Measurements from ENCODE around the gene LCP1. TPM values are rescaled to one million over a fixed set of nuclear protein-coding genes. Genes with fewer than 3 reads are reported as not detected.

The LCP1 gene
- total and polyA plus RNA-seq, 2 of the 13 experiments (the other 11 are each of a cell fraction or from before 2014, with no cell fraction given) = 1.6 TPM

DNA sequence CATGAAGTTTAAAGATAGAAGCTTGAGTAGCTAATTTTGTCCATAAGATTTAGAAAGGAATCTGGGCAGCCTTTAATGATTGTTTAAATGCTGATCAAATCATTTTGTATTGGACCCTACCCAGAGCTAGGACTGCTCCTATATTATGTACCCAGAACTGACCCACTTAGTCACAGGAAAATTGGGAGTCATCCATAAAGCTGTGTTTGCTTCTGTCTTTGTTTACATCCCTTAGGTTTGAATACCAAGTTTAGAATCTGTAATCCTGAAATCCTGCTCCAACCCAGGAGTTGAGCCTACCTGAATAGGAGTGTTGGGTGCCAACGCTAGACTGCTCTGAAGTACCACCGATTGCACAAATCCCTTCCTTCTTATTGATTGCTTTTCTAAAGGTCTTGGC is 23.8 kb downstream of the LCP1 start (continued):
- TF ChIP-seq JDP2 (CRISPR knock-in tag; IDR thresholded peaks at IDR 0.05; ENCODE audit: borderline replicate concordance) (no peak), KDM5A (IDR thresholded peaks at IDR 0.05; ENCODE audit: borderline replicate concordance, low read length) (no peak), ZNF234 (CRISPR knock-in tag; conservative IDR thresholded peaks at IDR 0.05) (no peak)

DNA sequence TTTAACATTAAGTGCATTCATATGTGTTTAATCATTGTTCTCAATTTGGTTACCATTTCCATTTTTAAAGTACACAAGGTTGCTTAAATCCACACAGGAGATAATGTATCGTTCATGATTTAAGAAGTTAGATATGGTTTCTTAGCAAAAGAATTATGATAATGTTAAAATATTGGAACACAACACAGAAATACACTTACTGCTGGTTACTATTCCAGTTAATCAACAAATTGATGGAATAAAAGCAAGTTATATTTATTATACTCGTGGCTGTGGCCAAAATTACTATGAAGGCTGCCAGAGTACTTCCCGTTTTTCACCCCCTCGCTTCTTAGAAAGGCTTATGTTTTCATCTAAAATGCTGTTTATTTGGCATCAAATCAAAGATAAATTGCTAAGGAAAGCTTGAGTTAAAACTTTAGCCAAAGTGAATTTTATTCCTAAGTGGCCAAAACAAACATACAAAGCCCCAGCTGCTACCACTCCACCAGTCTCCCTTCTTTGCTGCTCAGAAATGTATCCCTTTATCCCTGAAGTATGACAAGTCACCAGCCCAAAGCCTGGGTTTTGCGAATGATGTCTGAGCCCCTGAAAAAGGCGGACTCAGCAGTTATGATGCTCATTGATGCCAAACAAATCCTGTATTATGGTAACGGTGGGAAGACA is 27.7 kb downstream of the LCP1 start:
- ChIA-PET CTCF (ENCODE audit: low intra/inter-chr PET ratio, low total read pairs) (no interaction called here), POLR2A (interaction anchor here (1.0 kb wide), 1 partner anchor 11 kb away, joined by 4 read pairs; no protein-coding TSS in a partner anchor)
- Histone ChIP-seq H3K9me3 (ENCODE audit: low read length) (no peaks in the 10 kb centered on the region), H3K36me3 (replicated peaks in 1 of 2; ENCODE audit: control insufficient read depth in 1 of 2, insufficient read depth in 2 of 2, low read length in 2 of 2) (no peaks in the 10 kb centered on the region), H3K27me3 (ENCODE audit: control insufficient read depth in 1 of 2, insufficient read depth in 2 of 2, low read length in 2 of 2) (no peaks in the 10 kb centered on the region), H3K4me1 (ENCODE audit: insufficient read depth, low read length) (peaks cover 40% of the 10 kb centered on the region), H3K4me3 (replicated peaks in 1 of 3; ENCODE audit: insufficient read depth in 1 of 3, low read depth in 2 of 3, low read length in 3 of 3) (no peak overlapping the region), H4K20me1 (ENCODE audit: insufficient read depth, low read length) (no peaks in the 10 kb centered on the region), H3K9ac (ENCODE audit: insufficient read depth, low read depth, low read length) (no peak overlapping the region), H3K4me2 (ENCODE audit: low read depth, low read length) (no peak overlapping the region), H2AFZ (ENCODE audit: low read length) (no peak overlapping the region), H3K27ac (ENCODE audit: extremely low read length, insufficient read depth, low read length) (no peak overlapping the region), H3K79me2 (ENCODE audit: insufficient read depth, low read length) (no peaks in the 10 kb centered on the region)
- no TSS peak for BruUV-seq (replicated peaks)
- ATAC-seq = no peak
- WGBS (ENCODE audit: low lambda C conversion rate) = 65% methylated on average over 7 of the region's 7 CpGs
- TF ChIP-seq MAFK (conservative IDR thresholded peaks at IDR 0.05 in 1 of 2, IDR thresholded peaks at IDR 0.05 in 1 of 2; ENCODE audit: low read length in 2 of 2) = peak; percentile 68 to 76
- peak; percentile 54; the same call in 1 of the 2 replicates for TF ChIP-seq MAFF (IDR thresholded peaks at IDR 0.05; ENCODE audit: low read depth, low read length)
- TF ChIP-seq, protein P1, sequence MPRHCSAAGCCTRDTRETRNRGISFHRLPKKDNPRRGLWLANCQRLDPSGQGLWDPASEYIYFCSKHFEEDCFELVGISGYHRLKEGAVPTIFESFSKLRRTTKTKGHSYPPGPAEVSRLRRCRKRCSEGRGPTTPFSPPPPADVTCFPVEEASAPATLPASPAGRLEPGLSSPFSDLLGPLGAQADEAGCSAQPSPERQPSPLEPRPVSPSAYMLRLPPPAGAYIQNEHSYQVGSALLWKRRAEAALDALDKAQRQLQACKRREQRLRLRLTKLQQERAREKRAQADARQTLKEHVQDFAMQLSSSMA (CRISPR knock-in tag; IDR thresholded peaks at IDR 0.05) = no peak
- TF ChIP-seq JARID2 (CRISPR knock-in tag; IDR thresholded peaks at IDR 0.05; ENCODE audit: insufficient replicate concordance) = no peak
- TF ChIP-seq DNMT3B (CRISPR knock-in tag; conservative IDR thresholded peaks at IDR 0.05) = no peak
- in situ Hi-C loops (cut with HindIII; ENCODE audit: extremely low pct_ligation_motif_present, low pct_unique_long_range_greater_than_20kb) (no loop called here), intact Hi-C loops (cut with micrococcal nuclease; ENCODE audit: unreplicated experiment) (no loop called here)
- no peak for FAIRE-seq
- DNase-seq (ENCODE audit: low spot score) = no peak
